DMS79 (cell line): ENCODE results near the gene ARID3C.

ENCODE experiments used
- DNase-seq: peaks from one replicate; lab custom pipeline; 2025; lab: John Stamatoyannopoulos, UW

ARID3C gene

GRCh38 chr9:34594177-34594576 is 34.7 kb downstream of the ARID3C start:
- DNase-seq: no peak

DNA sequence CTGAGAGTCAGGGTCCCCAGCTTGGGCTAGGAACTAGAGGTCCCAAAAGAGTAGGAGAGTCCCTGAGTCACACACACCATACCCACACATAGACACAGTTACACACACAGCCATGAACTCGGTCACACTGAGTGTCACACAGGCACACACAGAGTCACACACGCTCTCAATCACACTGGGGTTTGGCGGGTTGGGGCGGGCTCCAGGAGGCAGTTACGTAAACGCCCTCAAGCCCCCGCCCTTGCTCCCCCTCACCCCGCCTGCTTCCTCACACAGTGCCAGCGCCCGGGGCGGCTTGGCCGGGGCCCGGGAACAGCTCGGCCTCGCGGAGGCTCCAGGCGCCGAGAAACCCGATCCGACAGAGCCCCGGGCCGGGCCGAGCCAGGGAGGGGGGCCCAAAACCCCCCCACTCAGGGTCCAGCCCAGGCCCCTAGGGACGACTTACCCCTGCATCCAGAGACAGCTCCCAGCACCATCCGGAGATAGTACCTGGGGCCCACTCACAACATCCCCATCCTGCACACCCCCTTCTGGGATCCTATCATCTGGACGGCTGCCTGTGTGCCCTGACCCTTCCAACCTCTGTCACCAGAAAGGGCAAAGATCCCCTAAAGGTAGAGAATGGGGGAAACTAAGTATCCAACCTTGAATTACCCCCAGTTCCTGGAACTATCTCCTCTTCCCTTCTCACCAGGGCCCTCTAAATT is 35.8 kb downstream of the ARID3C start:
- DNase-seq: no peak

- DNase-seq: no peak
These were observed 36.7 kb downstream of the ARID3C start for GRCh38 chr9:34591917-34592866.

GRCh38 chr9:34591248-34591916 is 37.5 kb downstream of the ARID3C start:
- DNase-seq: no peak

GRCh38 chr9:34590381-34591247 is 38.3 kb downstream of the ARID3C start:
- no peak for DNase-seq

- no peak for DNase-seq
These were observed 39.1 kb downstream of the ARID3C start, which contains the start of gene CNTFR for GRCh38 chr9:34589636-34590380. CNTFR (minus strand) TSS chr9:34589724; CDS start chr9:34568981, 20,743 bp downstream.

- no peak for DNase-seq
These were observed 39.9 kb downstream of the ARID3C start for GRCh38 chr9:34588671-34589635.

- no peak for DNase-seq
These were observed 41.6 kb downstream of the ARID3C start for GRCh38 chr9:34587271-34587670.

DNA sequence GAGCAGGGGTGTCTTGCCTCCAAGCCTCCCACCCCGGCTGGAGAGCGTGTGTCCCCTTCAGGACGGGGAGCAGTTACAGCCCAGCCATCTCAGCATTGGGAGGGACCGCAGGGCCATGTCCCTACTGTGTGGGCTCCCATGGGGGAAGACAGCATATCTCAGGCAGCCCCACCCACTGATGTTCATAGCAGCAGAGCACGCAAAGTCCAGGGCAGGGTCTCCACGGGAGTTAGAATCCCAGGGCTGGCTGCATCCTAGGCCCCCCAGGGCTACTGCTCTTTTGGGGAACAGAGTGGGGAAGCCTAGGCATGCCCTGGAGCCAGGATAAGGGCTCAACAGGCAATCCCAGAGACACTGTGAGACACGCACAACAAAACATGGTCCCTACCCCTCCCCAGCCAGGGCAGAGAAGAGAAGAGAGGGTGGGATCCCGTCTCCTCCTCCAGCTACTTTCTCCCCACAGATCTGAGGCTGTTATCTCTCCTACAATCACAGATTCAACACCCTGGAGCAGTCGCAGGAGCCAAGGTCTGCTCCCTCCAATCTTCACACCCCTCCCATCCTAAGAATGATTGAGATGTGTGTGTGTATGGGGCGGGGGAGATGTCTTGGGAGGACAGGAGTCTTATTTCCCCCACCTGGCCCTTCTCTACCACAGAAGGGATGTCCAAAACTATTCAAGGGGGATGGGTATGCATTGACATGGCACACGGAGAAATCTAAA is 42.8 kb downstream of the ARID3C start:
- no peak for DNase-seq

- DNase-seq: no peak
These were observed 43.9 kb downstream of the ARID3C start for GRCh38 chr9:34584970-34585369.

DNA sequence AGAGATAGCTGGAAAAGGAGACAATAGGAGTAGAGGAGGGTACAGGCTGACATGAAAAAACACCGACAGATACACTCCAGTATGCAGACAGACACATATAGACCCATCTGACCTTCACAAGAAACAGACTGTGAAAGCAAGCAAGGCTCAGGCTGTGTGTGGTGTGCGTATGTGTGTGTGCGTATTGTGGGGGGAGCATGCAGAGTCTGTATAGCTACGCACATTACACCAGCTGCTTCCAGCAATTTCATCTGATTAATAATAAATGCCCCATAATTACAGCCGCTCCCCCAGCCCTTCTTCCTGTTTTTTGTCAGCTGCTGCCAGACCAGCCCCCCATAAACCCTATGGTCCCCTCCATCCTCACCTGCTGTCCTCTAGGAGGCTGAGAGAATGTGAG is 46.1 kb downstream of the ARID3C start:
- no peak for DNase-seq

DNA sequence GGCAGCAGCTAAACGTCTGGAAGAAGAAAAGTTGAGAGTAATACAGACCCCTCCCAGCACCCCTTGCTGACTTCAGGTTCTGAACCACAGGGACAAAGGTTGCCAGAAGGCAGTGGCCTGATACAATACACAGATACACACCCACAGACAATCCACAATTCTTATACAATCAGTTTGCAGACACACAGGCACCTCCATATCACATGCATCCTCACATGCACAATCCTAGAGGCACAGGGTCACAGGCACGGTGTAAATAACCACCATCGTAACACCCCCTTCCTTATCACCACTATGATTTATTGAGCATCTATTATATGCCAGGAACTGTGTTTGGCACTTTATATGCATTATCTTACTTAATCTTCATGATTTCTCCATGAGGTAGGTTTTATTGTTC is 47.5 kb downstream of the ARID3C start:
- DNase-seq: no peak

DNA sequence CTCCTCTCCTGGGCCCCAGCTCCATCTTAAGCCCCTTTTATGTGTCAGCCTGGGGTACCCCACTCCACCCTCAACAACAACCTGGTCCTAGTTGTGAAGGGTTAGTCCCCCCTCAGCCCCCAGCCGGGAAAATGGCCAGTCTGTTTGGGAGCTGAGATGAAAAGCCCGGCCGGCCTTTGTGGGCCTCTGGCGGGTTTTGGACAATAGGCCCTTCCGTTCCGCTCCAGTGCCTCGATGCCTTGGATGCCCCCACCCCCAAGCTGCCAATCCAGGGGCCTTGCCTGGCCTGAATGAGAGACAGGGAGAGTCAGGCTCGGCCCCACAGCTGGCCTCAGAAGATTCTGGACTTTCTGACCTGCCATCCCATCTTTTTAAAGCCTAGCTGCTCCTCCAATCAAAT is 48.5 kb downstream of the ARID3C start:
- no peak for DNase-seq

- no peak for DNase-seq
These were observed 49.1 kb downstream of the ARID3C start for GRCh38 chr9:34579808-34580163.

GRCh38 chr9:34579104-34579807 is 49.6 kb downstream of the ARID3C start:
- DNase-seq: no peak

DNA sequence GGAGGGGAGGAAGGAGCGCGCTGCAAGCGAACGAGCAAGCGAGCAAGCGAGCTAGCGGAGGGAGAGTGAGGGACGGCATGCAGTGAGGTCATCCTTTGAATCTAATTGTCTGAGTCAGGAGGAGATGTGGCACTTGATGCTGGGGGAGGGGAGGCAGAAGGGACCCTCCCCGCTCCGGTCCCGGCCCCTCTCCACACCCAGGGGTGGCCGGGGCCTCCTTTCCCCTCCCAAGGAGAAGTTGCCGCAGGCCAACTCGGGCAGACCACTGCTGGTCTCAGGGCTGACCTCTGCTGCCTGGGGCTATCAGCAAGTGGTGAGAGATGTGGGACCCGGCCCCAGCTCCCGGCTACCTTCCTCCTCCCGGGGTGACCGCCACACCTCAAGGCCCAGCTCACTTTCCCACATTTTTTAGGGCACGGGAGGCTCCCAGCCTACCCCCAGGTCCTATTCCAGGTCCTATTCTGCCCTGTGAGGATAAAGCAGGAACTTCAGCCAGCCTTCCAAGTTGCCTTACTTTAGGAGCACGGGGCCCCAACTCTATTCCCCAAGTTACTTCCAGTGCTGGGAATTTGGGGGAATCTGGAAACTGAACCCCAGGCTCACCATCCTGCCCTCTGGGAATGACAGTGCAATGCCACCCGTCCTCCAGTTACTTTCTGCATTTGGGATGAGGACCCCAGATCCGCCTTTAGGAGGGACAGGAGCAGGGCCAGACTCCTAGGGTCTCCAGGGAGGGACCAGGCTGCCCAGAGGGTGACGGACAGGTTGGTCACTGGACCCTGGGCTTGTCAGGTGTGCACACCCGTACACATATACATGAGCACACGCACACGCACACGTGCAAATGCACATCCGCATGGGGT is 50.4 kb downstream of the ARID3C start:
- DNase-seq: no peak
